ENCODE results near the gene USB1.
"Not testable (repeated sequence)": the region's sequence is repeated elsewhere in the genome, so short reads cannot be mapped to it uniquely, and the experiment has no call there.

USB1 gene

DNA sequence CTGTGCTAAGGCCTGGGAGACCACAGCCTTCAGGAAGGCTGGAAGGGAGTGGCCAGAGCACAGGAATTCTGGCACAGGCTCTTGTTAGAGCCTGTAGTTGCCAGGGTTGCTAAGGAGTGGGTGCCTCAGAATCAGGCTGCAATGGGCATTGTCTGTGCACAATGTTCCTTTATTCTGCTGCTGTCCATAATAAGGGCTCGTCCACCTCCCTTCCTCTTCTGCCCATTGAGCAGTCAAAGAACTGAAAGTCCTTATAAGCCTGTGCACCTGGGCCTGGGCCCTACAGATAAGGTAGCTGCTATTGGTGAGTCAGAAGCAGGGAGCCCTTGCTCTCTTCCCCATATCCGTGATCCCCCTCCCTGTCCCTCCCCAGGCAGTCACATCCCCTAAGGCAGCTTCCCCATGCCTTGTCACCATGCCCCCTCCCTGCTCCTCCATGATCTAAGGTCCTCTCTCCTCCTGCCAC lies 24.8 kb upstream of the USB1 start:
- no peaks in the 10 kb centered on the region for H3K9me3 ChIP-seq (ENCODE audit: control insufficient read depth, insufficient read depth, low read depth, low read length)
- TF ChIP-seq, protein P1, sequence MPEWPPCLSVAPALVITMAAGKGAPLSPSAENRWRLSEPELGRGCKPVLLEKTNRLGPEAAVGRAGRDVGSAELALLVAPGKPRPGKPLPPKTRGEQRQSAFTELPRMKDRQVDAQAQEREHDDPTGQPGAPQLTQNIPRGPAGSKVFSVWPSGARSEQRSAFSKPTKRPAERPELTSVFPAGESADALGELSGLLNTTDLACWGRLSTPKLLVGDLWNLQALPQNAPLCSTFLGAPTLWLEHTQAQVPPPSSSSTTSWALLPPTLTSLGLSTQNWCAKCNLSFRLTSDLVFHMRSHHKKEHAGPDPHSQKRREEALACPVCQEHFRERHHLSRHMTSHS (tag by site-specific recombination; IDR thresholded peaks at IDR 0.05): no peak
- TF ChIP-seq, protein P2, sequence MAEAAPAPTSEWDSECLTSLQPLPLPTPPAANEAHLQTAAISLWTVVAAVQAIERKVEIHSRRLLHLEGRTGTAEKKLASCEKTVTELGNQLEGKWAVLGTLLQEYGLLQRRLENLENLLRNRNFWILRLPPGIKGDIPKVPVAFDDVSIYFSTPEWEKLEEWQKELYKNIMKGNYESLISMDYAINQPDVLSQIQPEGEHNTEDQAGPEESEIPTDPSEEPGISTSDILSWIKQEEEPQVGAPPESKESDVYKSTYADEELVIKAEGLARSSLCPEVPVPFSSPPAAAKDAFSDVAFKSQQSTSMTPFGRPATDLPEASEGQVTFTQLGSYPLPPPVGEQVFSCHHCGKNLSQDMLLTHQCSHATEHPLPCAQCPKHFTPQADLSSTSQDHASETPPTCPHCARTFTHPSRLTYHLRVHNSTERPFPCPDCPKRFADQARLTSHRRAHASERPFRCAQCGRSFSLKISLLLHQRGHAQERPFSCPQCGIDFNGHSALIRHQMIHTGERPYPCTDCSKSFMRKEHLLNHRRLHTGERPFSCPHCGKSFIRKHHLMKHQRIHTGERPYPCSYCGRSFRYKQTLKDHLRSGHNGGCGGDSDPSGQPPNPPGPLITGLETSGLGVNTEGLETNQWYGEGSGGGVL (tag by site-specific recombination; IDR thresholded peaks at IDR 0.05): peak; percentile 58
- no peak overlapping the region for H3K4me3 ChIP-seq (ENCODE audit: low read depth, low read length)
- no peaks in the 10 kb centered on the region for H3K36me3 ChIP-seq (ENCODE audit: control insufficient read depth in 2 of 2, insufficient read depth in 1 of 2, low read length in 2 of 2)
- POLR2A ChIA-PET: no interaction called here
- CTCF ChIA-PET: interaction anchor here (0.7 kb wide), 1 partner anchor 260 kb away, joined by 6 read pairs; no protein-coding TSS in a partner anchor
- no peak overlapping the region for H3K27ac ChIP-seq (ENCODE audit: extremely low read depth, low read depth, low read length)
- no peaks in the 10 kb centered on the region for H3K4me1 ChIP-seq (ENCODE audit: control insufficient read depth, insufficient read depth, low read length)

DNA sequence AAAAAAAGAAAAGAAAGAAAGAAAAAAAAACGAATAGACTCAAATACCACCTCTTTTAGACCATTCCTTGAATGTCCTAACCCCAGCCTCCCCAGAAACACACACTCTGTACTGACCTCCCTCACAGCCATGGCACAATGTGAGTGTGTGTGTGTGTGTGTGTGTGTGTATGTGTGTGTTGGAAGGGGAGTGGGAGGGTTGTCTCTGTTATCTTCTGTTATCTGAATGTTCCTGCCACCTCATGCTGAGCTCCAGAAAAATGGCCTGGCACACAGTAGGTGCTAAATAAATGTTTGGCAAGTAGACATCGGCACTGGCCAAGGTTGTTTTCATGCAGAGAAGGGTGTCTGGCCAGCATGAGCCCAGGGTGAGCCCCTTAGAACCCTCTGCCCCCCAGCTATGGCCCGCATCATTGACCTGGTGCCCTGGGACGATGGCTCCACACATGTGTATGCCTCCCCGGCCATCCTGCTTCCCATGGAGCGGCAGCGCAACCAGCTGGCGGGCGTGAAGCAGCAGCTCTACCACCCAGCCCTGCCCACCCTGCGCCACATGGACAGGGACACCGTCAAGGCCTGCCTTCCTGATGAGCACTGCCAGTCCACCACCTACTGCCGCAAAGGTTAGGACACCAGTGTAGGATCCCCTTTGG lies 23.7 kb upstream of the USB1 start:
- Histone ChIP-seq H3K4me1 (ENCODE audit: control insufficient read depth, insufficient read depth, low read length) (no peaks in the 10 kb centered on the region), H3K4me3 (ENCODE audit: low read depth, low read length) (no peak overlapping the region), H3K27ac (ENCODE audit: extremely low read depth, low read depth, low read length) (no peak overlapping the region), H3K9me3 (ENCODE audit: control insufficient read depth, insufficient read depth, low read depth, low read length) (no peaks in the 10 kb centered on the region), H3K36me3 (ENCODE audit: control insufficient read depth in 2 of 2, insufficient read depth in 1 of 2, low read length in 2 of 2) (no peaks in the 10 kb centered on the region)
- POLR2A ChIA-PET: no interaction called here
- TF ChIP-seq ZFHX2 (tag by site-specific recombination; conservative IDR thresholded peaks at IDR 0.05) (peak; percentile 44; the same call in 1 of the 2 replicates), ZNF10 (tag by site-specific recombination; IDR thresholded peaks at IDR 0.05) (no peak), EGR2 (tag by site-specific recombination; IDR thresholded peaks at IDR 0.05; ENCODE audit: low read depth) (peak; percentile 50; the same call in 1 of the 2 replicates), ZBTB8A (tag by site-specific recombination; IDR thresholded peaks at IDR 0.05) (no peak)
- TF ChIP-seq, protein P3, sequence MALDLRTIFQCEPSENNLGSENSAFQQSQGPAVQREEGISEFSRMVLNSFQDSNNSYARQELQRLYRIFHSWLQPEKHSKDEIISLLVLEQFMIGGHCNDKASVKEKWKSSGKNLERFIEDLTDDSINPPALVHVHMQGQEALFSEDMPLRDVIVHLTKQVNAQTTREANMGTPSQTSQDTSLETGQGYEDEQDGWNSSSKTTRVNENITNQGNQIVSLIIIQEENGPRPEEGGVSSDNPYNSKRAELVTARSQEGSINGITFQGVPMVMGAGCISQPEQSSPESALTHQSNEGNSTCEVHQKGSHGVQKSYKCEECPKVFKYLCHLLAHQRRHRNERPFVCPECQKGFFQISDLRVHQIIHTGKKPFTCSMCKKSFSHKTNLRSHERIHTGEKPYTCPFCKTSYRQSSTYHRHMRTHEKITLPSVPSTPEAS (tag by site-specific recombination; IDR thresholded peaks at IDR 0.05): 0 out of 2 replicates have a peak, but pooled peaks have one; percentile 39
- TF ChIP-seq, protein P4, sequence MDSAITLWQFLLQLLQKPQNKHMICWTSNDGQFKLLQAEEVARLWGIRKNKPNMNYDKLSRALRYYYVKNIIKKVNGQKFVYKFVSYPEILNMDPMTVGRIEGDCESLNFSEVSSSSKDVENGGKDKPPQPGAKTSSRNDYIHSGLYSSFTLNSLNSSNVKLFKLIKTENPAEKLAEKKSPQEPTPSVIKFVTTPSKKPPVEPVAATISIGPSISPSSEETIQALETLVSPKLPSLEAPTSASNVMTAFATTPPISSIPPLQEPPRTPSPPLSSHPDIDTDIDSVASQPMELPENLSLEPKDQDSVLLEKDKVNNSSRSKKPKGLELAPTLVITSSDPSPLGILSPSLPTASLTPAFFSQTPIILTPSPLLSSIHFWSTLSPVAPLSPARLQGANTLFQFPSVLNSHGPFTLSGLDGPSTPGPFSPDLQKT (IDR thresholded peaks at IDR 0.05; ENCODE audit: borderline replicate concordance, low read depth, low read length): no peak
- CTCF ChIA-PET: interaction anchor here (0.5 kb wide), 1 partner anchor 80 kb away, joined by 3 read pairs; no protein-coding TSS in a partner anchor

DNA sequence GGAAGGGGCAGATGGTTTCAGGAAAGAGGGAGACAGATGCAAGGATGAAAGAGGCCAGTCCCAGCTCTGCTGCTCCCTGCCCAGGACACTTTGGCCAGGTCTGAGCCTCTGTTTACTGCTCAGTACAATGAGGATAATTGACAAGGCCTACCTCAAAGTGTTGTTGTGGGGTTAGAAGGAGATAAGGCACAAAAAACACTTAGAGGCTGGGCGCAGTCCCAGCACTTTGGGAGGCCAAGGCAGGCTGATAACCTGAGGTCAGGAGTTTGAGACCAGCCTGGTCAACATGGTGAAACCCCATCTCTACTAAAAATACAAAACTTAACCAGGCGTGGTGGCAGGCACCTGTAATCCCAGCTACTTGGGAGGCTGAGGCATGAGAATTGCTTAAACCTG lies 23.1 kb upstream of the USB1 start:
- H3K36me3 ChIP-seq (ENCODE audit: control insufficient read depth in 2 of 2, insufficient read depth in 1 of 2, low read length in 2 of 2); H3K27ac ChIP-seq (ENCODE audit: extremely low read depth, low read depth, low read length); H3K4me1 ChIP-seq (ENCODE audit: control insufficient read depth, insufficient read depth, low read length); H3K9me3 ChIP-seq (ENCODE audit: control insufficient read depth, insufficient read depth, low read depth, low read length); POLR2A ChIA-PET; H3K4me3 ChIP-seq (ENCODE audit: low read depth, low read length): not testable (repeated sequence)
- CTCF ChIA-PET: interaction anchor here (0.5 kb wide), 1 partner anchor 81 kb away, joined by 3 read pairs; no protein-coding TSS in a partner anchor

DNA sequence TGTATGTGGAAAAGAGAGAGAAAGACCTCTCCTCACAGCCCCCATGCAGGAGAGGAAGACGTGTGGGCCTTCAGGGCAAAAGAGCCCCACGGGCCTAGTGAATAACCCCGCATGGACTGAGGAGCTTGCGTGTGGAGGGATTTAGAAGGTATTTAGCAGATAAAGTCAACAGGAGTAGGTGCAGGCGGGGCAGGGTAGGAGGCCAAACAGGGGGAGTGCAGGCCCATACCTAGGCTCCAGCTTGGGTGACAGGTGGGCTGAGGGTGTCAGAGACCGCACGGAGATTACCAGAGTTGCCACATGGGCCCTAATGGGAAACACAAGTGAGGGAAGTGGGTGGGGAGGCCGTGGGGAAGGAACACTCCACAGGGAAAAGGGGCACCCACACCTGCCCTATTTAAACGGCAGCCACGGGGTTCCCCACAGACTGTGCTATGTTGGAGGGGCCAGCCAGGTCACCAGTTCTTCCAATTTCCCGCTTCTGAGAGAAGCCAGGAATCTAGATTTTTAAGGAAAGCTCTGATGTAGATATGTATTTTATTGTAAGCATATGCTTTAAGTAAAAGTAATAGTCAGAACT lies 22.1 kb upstream of the USB1 start:
- CTCF ChIA-PET: interaction anchor here (0.6 to 0.7 kb wide), 2 partner anchors 116 to 146 kb away, joined by 3 read pairs; no protein-coding TSS in a partner anchor
- H3K4me1 ChIP-seq (ENCODE audit: control insufficient read depth, insufficient read depth, low read length): no peaks in the 10 kb centered on the region
- no peaks in the 10 kb centered on the region for H3K9me3 ChIP-seq (ENCODE audit: control insufficient read depth, insufficient read depth, low read depth, low read length)
- no peak overlapping the region for H3K27ac ChIP-seq (ENCODE audit: extremely low read depth, low read depth, low read length)
- POLR2A ChIA-PET: no interaction called here
- no peaks in the 10 kb centered on the region for H3K36me3 ChIP-seq (ENCODE audit: control insufficient read depth in 2 of 2, insufficient read depth in 1 of 2, low read length in 2 of 2)
- no peak overlapping the region for H3K4me3 ChIP-seq (ENCODE audit: low read depth, low read length)
- TF ChIP-seq ZFHX2 (tag by site-specific recombination; conservative IDR thresholded peaks at IDR 0.05): 0 out of 2 replicates have a peak, but pooled peaks have one; percentile 9
- TF ChIP-seq ZNF776 (tag by site-specific recombination; IDR thresholded peaks at IDR 0.05; ENCODE audit: borderline replicate concordance): no peak
- TF ChIP-seq, protein P5, sequence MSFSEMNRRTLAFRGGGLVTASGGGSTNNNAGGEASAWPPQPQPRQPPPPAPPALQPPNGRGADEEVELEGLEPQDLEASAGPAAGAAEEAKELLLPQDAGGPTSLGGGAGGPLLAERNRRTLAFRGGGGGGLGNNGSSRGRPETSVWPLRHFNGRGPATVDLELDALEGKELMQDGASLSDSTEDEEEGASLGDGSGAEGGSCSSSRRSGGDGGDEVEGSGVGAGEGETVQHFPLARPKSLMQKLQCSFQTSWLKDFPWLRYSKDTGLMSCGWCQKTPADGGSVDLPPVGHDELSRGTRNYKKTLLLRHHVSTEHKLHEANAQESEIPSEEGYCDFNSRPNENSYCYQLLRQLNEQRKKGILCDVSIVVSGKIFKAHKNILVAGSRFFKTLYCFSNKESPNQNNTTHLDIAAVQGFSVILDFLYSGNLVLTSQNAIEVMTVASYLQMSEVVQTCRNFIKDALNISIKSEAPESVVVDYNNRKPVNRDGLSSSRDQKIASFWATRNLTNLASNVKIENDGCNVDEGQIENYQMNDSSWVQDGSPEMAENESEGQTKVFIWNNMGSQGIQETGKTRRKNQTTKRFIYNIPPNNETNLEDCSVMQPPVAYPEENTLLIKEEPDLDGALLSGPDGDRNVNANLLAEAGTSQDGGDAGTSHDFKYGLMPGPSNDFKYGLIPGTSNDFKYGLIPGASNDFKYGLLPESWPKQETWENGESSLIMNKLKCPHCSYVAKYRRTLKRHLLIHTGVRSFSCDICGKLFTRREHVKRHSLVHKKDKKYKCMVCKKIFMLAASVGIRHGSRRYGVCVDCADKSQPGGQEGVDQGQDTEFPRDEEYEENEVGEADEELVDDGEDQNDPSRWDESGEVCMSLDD (tag by site-specific recombination; IDR thresholded peaks at IDR 0.05): no peak
- TF ChIP-seq, protein P6, sequence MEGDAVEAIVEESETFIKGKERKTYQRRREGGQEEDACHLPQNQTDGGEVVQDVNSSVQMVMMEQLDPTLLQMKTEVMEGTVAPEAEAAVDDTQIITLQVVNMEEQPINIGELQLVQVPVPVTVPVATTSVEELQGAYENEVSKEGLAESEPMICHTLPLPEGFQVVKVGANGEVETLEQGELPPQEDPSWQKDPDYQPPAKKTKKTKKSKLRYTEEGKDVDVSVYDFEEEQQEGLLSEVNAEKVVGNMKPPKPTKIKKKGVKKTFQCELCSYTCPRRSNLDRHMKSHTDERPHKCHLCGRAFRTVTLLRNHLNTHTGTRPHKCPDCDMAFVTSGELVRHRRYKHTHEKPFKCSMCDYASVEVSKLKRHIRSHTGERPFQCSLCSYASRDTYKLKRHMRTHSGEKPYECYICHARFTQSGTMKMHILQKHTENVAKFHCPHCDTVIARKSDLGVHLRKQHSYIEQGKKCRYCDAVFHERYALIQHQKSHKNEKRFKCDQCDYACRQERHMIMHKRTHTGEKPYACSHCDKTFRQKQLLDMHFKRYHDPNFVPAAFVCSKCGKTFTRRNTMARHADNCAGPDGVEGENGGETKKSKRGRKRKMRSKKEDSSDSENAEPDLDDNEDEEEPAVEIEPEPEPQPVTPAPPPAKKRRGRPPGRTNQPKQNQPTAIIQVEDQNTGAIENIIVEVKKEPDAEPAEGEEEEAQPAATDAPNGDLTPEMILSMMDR (tag by site-specific recombination; IDR thresholded peaks at IDR 0.05): no peak
- TF ChIP-seq, protein P7, sequence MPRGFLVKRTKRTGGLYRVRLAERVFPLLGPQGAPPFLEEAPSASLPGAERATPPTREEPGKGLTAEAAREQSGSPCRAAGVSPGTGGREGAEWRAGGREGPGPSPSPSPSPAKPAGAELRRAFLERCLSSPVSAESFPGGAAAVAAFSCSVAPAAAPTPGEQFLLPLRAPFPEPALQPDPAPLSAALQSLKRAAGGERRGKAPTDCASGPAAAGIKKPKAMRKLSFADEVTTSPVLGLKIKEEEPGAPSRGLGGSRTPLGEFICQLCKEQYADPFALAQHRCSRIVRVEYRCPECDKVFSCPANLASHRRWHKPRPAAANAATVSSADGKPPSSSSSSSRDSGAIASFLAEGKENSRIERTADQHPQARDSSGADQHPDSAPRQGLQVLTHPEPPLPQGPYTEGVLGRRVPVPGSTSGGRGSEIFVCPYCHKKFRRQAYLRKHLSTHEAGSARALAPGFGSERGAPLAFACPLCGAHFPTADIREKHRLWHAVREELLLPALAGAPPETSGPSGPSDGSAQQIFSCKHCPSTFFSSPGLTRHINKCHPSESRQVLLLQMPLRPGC (tag by site-specific recombination; IDR thresholded peaks at IDR 0.05): no peak
- no peak for TF ChIP-seq ZNF501 (tag by site-specific recombination; IDR thresholded peaks at IDR 0.05)

All from HEK293 (cell line).